ENCODE measurements around the gene TPCN1.

GRCh38 chr12:113239288-113239771, 18.1 kb downstream of the TPCN1 start:
- TF ChIP-seq RCOR1 (IDR thresholded peaks at IDR 0.05; ENCODE audit: low read length) (no peak), FOXJ3 (CRISPR knock-in tag; IDR thresholded peaks at IDR 0.05) (no peak), CTCF (IDR thresholded peaks at IDR 0.05) (no peak), ZBTB33 (IDR thresholded peaks at IDR 0.05; ENCODE audit: borderline replicate concordance, low read depth) (no peak), FOSL2 (IDR thresholded peaks at IDR 0.05; ENCODE audit: borderline replicate concordance, low read depth) (no peak), EZH2phosphoT487 (IDR thresholded peaks at IDR 0.05; ENCODE audit: borderline replicate concordance, low read depth) (no peak), POLR2AphosphoS5 (IDR thresholded peaks at IDR 0.05; ENCODE audit: low read depth, low read length) (no peak), RAD21 (IDR thresholded peaks at IDR 0.05; ENCODE audit: low read length) (no peak), SMC3 (IDR thresholded peaks at IDR 0.05; ENCODE audit: low read depth, low read length) (no peak), GABPA (IDR thresholded peaks at IDR 0.05; ENCODE audit: low read depth) (no peak), EP300 (IDR thresholded peaks at IDR 0.05; ENCODE audit: borderline replicate concordance in 1 of 2, low read depth in 1 of 2, low read length in 1 of 2) (no peak)
